ENCODE measurements around the gene TDRD12.
"Not testable (repeated sequence)": the region's sequence is repeated elsewhere in the genome, so short reads cannot be mapped to it uniquely, and the experiment has no call there.

The TDRD12 gene

DNA sequence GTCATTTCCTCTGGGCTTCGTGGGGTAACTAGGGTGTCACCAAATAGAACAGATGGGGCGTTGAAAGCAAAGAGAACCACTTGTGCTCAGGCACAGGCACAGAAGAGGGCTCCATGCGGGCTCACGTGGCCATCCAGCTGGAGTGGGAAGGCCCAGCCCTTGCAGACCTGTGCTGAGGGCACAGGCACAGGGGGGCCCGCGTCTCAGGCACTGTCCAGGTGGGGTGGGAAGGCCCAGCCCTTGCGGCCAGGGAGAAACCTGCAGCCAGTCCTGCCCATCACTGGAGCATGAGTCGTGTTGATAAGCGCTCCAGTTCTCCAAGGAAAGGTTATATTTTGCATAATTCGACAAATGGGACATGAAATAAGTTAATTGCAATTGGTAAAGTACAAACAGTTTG, 92.5 kb downstream of the TDRD12 start:
- DNase-seq = no peak

DNA sequence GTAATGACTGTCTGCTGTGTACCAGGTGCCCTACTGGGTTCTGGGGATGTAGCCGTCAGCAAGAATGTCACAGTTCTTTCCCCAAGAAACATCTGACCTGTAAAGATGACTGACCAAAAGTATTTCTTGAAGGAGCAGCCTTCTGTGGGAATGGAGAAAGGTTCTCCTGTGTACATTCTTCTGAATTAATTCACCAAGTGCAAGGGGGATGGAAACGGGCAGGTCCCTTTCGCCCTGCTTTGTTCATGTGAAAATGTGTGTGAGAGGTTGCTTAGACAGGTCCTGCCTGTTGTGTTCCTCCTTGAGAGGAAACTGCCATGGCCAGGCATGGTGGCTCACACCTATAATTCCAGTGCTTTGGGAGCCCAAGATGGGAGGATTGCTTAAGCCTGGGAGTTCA, 93.0 kb downstream of the TDRD12 start:
- no peak for DNase-seq

DNA sequence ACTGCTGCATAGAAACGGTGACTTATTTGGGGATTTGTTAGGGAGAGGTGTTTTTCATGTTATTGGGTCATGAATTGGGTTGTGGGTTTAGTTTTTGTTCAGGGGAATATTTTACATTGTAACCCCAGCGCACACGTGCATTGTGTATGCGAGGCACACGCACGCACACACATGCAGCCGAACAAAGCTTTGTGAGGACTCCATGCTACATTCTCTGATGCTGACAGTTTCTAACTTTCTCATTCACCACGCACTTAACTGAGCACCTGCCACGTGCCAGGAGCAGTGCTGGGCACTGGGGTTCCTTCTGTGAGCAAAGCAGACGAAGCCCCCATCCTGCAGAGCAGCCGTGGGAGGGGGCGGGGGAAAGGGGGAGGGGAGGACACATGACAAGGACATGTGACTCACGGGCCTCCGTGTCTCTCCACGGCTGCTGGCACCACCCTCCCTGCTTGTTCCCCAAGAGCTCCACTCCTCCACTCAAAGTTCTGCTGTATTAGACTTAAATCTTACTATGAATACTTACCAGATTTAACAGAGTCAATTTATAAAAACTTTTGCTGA, 94.4 kb downstream of the TDRD12 start:
- DNase-seq = no peak

DNA sequence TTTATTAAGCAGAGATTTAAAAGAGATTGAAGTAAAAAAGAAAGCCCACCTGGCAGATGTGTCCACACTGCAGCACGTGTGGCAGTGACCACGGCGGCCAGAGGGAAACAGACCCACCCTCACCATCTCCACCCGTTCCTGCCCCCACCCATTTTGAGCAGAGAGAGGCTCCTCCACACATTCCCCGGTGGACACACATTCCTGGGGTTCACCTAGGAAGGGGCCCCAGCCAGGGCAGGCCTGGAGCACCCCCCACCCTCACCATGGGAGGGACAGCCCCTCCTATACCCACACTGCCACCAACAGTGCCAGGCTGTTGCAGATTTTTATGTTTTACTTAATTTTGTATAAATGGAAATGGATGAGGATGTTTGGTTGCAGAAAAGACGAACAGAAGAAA, 95.1 kb downstream of the TDRD12 start:
- no peak for DNase-seq

DNA sequence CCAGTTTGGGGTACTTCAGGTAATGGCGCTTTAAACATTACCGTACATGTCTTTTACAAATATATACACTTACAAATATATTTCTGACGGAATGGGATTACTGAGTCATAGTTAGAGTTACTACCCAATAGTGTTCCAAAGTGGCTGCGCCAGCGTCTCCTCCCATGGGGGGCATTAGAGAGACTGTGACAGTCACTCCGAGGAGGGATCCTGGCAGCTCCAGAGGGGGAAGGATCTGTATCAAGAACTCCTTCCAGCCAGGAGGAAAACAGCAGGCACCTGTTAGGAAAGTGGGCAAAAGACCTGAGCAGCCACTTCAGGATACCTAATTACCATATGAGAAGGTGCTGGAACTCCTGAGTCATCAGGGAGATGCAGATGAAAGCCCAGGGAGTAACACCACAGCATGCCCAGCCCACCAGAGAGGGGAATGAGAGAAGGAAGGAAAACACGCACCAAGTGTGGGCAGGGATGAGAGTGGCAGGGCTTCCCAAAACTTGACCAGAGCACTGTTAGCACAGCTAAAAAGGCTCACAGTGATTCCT, 97.1 kb downstream of the TDRD12 start:
- DNase-seq = no peak

DNA sequence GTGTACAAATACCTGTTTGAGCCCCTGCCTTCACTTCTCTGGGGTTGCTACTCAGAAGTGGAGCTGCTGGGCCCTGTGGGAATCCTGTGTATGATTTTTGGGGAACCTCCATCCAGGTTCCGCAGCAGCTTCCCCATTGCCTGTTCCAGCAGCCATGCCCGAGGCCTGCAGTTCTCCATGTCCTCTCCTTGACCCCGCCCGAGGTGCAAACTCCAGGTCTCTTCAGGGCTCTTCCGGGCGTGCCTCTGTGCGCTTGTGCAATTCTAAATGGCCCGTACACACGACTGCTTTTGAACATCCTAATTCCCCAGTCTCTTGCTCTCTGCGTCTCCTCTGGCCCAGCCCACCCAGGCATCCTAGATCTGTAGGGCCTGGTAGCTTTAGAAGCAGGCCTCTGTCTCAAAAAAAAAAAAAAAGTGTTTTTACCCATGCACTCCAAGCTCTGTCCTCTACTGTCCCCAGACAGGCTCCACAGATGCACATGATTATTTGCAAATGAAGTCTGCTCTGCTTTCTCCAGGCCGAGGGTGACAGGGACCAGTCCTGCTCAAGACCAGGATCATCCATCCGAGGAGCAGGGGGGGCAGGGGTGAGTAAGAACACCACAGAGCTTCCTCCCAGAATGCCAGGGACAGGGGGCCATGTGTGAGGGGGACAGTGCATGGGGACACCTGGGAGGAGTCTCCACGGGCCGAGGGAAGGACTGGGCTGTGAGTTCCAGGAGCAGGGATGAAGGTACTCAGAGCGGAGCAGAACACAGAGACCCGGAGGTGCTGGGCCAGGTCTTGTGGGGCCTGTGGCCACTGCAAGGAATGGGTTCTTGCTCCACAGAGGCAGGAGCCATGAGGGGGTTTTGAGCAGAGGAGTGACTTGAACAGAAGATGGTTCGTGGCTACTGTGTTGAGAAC, 98.3 kb downstream of the TDRD12 start:
- no peak for DNase-seq

DNA sequence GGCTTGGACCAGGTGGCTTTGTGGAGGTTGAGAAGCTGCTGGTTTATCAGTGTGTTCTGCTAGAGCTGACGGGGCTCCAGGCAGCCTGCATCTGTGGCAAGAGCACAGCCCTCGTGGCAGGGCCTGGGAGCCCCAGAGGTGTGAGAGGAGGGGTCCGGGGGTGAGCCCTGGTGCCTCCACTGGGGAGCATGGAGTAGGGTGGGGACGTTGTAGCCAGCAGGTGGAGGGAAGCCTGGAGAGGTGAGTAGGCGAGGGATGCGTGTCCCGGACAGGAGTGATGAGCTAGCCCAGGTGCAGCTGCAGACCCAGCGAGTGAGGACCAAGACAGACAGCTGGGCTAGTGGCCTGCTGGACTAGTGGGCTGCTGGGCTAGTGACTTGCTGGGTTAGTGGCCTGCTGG, 99.0 kb downstream of the TDRD12 start:
- DNase-seq = no peak

DNA sequence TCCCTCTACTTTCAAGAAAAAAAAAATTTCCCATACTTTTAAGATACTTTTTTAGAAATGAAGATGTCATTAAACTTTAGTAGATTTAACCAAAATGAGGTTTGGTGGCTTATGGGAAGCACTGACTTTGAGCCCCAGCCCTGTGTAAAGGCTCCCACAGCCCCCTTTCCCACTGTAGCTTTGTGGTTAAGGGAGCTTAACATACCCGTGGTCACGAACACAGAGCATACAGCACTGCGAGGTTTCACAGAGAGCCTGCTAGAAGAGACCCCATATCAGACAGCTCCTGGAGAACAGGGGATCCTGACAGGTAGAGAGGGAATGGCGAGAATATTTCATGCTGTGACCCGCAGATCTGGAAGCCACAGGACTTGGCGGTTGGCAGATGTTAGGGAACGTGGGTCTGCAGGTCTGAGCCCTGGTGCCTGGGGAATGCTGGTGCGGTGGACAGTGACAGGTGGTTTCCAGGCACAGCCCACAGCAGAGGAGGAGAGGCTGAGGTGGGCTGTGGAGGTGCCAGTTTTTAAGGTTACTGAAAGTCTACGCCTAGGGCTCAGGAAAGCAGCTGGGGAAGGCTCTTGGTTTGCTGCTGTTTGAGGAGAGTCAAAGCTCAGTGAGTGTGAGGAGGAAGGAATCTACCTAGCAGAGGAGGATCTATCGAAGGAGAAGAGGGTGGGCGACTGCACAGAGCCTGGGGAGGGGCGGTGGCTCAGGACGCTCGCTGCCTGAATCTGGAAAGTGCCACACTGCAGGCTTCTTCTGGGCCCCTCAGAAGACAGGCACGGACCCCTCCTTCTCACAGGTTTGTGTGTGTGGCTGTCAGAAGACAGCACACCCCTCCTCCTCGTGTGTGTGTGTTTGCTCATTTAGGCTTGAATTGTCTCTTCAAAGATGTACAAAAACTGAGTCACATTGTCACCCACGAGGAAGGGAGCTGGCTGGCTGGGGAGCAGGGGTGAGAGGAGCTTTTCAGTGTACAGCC, 100.1 kb downstream of the TDRD12 start:
- no peak for DNase-seq

DNA sequence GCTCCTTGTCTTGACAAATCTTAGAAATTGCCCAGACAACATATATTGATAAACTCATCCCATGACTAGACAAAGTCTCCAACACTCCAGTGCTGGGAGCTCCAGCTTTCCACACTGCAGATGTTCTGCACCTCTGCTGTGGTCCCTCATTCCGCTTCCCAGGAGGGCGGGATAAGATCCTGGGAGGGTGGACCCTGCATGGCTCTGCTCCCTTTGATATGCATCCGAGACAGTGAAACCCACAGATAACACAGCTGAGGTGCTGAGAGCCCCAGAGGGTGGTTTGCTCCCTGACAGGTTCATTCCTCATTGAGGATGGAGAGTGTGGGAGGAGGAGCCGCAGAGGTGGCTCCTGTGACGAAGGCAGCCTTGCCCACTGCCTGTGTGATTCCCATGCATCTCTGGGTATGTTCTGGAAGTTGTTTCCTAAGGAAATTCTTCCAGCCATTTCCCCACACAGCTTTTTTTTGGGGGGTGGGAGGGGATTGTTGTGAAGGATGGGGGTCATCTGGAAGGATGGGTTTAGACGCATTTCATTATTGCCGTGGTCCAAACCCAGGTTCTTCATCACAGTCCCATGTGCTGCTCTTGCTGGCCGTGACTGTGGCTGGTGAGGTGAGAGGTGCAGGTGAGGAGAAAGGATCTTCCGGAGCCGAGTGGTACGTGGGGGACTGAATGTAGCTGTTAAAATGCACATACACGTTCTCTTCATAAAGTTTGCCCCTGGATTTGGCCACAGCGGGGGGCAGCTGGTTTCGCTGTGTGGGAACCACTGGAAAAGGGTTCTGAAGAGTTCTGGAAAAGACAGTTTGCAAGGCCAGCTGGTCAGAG, 103.6 kb downstream of the TDRD12 start:
- no peak for DNase-seq

DNA sequence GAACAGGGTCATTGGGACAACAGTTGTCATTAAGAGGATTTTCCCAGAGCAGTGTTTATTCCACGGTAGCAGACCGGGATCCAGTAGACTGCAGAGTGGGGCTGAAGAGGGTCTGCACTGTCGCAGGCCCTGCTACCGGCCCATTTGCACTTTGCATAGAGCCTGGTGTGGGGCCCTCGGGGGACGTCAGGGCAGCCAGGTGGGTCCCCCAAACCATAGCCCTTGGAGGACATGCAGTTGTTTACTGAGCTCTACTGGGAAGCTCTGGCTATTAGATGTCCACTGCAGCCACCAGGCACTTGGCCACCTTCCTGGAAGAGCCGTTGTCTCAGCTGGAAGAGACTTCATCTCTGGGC, 104.2 kb downstream of the TDRD12 start:
- DNase-seq = no peak

DNA sequence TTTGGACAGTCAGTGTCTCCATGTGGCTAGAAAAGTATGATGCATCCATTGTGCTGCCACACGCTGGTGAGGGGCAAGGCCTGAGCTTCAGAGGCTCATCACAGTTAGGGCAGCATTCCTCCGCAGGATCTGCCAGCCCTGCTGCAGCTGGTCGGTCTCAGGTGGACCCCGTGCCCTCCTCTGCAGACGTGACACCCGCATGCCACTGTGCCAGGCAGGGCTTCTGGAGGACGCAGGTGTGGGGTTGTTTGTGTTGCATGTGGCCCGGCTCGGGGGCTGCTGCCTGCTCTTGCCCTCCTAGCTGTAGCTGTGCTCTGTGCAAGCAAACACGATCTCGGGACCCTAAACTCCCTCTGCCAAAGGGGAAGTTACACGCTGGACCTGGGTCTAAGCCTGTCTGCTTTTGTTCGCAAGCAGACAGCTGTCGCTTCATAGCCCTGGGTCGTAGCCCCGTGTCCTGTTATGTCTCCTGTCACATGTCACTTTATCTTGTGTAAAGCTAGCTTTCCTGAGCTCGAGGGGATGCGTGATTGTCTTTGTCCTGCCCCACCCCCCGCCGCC, 104.7 kb downstream of the TDRD12 start:
- no peak for DNase-seq

DNA sequence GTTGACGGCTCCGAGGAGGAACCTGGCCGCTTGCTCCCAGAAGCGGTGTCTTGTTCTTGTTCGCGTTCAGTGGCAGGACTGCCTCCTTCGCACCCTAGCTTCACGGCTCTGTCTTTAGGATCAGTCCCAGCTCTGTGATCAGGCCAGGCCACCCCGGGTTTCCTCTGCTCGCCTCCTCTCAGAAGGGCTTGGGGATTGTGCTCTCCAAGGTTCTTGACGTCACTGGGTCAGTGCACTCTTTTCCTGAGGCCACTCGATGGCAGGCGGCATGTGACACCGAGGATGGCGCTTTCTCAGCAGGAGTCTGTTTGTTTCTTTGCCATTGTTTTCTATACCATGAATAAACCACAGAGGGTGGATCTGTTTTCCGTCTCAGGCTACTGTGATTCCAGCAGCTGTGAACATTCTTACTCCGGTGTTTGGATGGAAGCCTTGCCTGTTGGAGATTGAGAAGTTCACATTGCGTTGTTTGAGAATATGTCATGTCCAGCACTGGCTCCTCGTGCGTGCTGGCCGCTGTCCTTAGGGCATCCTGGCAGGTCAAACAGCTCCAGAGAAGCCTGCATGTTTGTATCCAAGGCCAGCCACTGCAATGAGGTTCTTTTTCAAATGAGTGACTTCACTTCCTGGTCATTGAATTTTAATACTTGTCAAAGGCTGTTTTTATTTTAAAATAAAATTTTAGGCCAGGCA, 105.5 kb downstream of the TDRD12 start:
- no peak for DNase-seq

DNA sequence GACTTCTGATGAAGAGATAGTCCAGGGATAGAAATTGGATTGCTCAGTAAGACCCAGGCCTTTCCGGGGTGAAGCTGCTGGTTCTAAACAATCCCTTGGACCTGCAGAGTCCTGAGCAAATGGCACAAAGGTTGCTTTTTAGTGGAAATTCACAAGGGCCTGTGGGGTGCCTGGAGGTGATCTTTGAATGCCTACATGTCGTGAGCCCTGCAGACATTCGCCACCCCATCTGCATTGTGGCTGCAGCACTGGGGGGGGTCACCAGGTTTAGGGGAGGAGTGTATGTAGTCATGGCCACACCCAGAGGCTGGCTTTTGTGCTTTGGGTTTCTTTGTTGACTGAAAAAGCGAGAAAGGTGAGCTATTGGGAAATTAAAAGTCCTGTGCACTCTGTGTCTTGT, 108.6 kb downstream of the TDRD12 start:
- no peak for DNase-seq

DNA sequence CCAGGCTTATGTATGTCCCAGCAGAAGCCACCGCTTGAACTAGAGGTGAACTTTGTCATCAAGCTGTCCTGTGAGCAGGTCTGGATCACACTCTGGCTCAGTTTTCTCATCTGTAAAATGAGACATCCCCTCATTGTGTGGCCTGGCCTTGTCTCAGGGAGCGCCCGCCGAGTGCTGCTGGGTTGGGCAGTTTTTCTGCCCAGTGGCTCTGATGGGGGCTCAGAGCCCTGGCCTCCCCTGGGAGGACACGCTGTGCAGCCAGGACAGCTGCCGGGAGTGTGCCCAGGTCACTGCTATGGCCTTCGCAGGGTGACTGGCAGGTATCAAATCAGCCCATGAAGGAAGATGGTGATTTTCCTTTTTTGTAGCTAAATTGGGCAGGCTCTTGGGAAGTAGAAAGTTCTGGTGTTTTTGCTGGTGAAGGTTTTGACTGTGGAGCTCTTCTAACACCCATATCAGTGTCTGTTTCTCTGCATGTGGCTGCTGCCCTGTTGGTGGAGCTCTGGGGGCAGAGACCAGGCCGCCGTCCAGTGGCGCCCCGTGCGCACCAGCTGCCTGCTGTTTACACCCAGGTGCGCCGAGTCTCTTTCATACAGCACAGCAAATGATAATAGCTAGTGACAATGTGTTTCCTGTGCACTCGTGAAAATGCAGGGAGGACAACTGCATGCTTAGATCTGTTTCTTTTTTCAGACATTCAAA, 109.2 kb downstream of the TDRD12 start:
- no peak for DNase-seq

DNA sequence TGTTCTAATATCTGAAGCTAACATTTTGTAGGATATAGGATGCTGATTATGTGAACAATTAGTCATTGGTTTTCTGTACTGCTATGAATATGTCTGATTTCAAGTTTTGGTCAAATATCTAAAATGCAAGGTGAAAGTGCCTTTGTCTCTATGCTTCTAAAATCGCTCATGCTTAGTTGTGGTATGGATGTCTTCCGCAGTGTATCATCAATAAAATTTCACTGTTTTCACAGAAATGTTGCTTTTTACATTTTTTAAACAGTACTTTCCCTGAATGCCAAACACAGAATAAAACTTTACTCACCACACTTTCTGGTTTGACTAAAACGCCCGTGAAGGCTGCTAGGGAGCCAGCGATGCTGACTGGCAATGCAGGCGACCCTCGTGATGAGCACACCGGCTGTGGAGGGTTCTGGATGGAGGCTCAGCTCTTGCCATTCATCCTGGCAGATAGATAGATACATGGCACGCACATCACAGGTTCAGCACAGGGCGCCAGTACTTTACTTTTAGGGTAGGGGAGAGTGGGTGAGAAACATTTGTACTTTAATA, 109.9 kb downstream of the TDRD12 start:
- no peak for DNase-seq

DNA sequence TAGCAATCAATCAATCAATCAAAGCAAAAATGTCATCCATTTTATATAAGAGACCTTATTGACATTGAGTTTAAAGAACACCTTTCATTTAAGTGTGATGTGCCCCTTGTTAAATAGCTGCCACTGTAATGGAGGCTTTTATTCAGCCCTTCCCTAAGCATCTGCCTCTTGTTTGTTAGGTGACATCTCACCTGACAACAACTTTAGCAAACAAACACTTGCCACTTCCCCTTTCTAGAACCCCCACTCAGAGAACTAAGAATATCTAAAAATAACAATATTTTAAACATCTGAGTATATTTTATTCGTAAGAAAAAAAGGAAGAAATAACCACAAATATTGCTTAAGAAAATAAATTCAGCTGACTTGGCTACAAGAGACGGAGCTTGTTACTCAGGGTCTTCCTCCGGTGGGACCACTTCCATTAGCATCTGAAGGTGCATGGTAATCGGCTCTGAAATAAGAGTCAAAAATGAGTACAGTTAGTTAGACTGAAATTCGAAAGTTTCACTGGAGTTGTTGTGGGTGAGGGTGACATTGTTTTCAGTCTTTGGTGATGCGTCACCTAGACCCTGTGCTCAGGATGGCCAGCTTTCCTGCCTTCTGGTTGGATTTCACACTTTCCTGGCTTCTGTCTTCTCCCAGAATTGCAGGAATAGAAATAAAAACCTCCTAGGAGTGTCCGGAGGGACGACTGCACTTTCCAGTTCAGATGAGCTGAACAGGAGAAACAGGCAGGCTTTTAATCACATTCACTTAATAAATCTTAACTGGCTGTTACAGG, 110.9 kb downstream of the TDRD12 start:
- DNase-seq = peak; percentile 74

DNA sequence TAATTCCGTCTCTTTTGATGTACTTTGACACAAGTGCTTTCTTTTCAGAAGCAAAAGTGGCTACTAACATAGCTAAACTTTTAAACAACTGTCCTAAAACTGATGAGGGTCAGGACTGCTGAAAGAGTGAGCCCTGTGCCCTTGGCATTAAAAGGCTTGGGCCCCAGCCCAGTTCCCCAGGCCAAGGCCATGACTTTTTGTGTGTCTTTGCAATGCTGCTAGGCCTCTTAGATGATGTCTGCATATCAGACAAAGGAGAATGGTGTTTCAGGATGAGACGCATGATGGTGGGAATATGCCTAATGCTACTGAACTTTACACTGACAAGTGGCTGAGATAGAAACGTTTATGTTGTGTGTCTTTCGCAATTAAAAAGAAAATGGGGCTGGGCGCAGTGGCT, 112.0 kb downstream of the TDRD12 start:
- DNase-seq = no peak

DNA sequence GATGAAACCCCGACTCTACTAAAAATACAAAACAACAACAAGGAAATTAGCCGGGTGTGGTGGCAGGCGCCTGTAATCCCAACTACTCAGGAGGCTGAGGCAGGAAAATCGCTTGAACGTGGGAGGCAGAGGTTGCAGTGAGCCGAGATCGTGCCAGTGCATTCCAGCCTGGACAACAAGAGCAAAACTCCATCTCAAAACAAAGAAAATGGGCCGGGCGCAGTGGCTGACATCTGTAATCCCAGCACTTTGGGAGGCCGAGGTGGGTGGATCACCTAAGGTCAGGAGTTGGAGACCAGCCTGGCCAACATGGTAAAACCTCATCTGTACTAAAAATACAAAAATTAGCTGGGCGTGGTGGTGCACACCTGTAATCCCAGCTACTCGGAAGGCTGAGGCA, 112.5 kb downstream of the TDRD12 start:
- not testable (repeated sequence) for DNase-seq

DNA sequence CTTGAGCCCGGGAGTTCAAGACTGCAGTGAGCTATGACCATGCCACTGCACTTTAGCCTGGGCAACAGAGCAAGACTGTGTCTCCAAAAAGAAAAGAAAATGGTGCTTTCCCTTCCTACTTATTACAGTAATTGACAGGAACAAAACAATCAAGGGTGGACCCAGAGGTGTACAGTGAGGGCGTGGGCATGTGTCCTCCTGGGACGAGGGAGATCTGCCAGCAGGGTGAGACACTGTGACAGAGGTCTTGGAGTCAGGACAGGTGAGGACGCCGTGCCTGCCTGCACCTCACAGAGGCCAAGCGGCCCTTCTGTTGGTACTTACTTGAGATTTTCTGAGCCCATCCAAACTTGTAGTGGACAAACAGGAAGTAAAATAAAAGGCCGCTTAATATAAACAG, 113.3 kb downstream of the TDRD12 start:
- DNase-seq = not testable (repeated sequence)
